LoVo (cell line): ENCODE data around the gene PPP1R13B.

Experiments
- DNase-seq: peaks from one replicate; pipeline ENCODE4 v3.0.0-alpha.2; 2016; ENCODE audit warnings: low spot score

Gene PPP1R13B

DNA sequence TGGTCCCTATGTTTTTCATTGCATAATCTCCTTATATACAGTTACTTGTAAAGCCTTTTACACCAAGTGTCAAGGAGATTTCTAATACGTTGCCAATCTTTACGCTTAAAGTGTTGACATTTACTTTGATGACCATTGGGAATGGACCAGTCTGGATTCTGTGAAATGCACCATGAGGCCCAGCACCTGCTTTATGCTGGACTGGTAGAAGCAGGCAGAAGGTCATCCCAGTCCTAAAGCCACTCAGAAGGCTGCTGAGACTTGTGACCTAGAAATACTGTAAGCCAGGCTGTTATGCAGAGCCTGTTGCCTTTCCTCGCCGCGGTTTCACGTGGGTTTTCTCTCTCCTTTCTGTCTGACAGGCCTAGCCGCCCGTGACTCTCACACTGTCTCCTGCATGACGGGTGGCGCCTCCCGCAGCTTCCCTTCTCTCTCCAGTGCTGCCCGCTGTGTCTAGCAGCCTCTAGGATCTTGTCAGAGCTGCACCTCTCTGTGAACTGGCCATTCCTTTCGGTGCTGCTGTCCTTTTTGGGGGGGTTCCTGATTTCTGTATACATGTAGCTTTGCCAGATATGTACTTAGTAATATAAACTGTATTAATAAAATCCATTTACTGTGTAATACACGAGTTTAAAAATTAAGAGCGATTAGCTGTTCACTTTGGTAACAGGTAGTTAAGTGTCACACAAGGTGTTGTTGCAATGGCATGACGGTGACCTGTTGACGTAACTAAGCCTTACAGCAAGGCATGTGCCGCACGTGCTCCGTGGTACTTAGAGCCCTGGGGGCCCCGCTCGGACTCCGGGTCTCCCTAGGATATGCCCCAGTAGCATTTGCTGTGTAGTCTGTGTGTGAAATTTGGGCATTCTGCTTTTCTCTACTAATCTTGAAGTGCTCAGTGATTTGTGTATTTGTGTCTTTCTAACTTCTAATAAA lies 161.8 kb downstream of the PPP1R13B start:
- DNase-seq = no peak

DNA sequence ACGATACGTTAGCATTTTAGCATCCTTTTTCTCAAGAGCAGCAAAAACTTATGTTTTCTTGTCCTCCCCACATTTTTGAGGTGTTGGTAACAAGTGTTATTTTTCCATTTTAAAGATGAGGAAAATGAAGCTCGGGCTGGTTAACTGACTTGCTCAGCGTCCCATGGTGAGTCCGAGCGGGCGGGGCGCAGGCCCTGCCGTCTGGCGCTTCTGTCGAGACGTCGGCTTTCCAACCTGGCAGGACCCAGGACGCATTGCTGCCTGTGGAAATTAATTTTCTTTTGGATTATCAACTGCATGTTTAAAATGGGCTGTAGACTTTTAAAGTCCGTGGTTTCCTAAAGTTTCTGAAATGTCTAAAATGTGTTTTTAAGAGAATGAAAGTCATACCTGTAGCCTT lies 162.5 kb downstream of the PPP1R13B start:
- no peak for DNase-seq

DNA sequence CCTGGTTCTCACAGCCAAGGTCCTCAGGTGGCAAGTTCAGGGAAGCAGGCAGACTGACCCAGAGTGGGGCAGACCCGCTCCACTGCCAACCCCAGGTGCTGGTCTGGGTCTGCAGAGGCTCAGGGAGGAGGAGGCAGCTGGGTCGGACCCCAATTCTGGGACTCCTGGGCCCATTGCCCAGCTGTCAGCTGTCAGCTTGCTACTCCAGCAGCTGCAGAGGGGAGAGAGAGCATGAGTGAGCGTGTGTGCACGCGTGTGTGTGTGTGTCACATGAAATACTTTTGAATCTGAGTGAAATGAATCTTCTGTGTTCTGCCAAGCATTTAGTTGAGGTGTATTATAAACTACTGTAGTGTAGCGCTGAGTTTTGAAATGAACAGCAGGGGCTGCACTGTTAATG lies 162.9 kb downstream of the PPP1R13B start:
- DNase-seq = no peak
